Measurements from ENCODE around the gene MYO7B. TPM values are rescaled to one million over a fixed set of nuclear protein-coding genes. Genes with fewer than 3 reads are reported as not detected.
A peak's percentile ranks its signal among the peaks of the same experiment; 100 is the strongest.

Gene MYO7B
- total RNA-seq, 1 donor from 2014 or later = 1.3 TPM

- peaks cover 0 to under 1% of the 10 kb centered on the region in 2 donors for H3K36me3 ChIP-seq
- H3K27me3 ChIP-seq = no peaks in the 10 kb centered on the region
- no peaks in the 10 kb centered on the region for H3K9me3 ChIP-seq
- no peak for TF ChIP-seq CTCF (IDR thresholded peaks at IDR 0.05)
- peaks cover 40 to 72% of the 10 kb centered on the region in 2 donors for H3K4me1 ChIP-seq
- H3K4me3 ChIP-seq = peak overlapping the region; percentile 52 to 60
- H3K27ac ChIP-seq = peak overlapping the region; percentile 58 to 73
- intact Hi-C loops (cut with DNase I) = no loop called here
- peak in 1 of 2 donors; percentile 61 for DNase-seq (ENCODE audit: low spot score in 2 of 2)
Measured at GRCh38 chr2:127663566-127664064, 128.1 kb downstream of the MYO7B start.

- Histone ChIP-seq H3K9me3 (no peaks in the 10 kb centered on the region), H3K27ac (peak overlapping the region; percentile 58 to 73)
- peak in 1 of 2 donors; percentile 63 for DNase-seq (ENCODE audit: low spot score in 2 of 2)
Measured at GRCh38 chr2:127664065-127664894, 128.8 kb downstream of the MYO7B start.

GRCh38 chr2:127664895-127665225 lies 129.4 kb downstream of the MYO7B start:
- Histone ChIP-seq H3K27ac (peak overlapping the region; percentile 58 to 73), H3K27me3 (no peaks in the 10 kb centered on the region), H3K9me3 (no peaks in the 10 kb centered on the region), H3K36me3 (no peaks in the 10 kb centered on the region), H3K4me3 (peak overlapping the region; percentile 52 to 60), H3K4me1 (peaks cover 28 to 64% of the 10 kb centered on the region in 2 donors)
- intact Hi-C loops (cut with DNase I) = no loop called here
- TF ChIP-seq CTCF (IDR thresholded peaks at IDR 0.05) = no peak
- no peak for DNase-seq (ENCODE audit: low spot score in 2 of 2)

More at GRCh38 chr2:127664065-127664894, 128.8 kb downstream of the MYO7B start:
- H3K36me3 ChIP-seq = no peaks in the 10 kb centered on the region
- no peak for TF ChIP-seq CTCF (IDR thresholded peaks at IDR 0.05)
- intact Hi-C loops (cut with DNase I) = no loop called here
- H3K4me1 ChIP-seq = peaks cover 34 to 70% of the 10 kb centered on the region in 2 donors
- H3K27me3 ChIP-seq = no peaks in the 10 kb centered on the region
- H3K4me3 ChIP-seq = peak overlapping the region; percentile 52 to 60

- Histone ChIP-seq H3K27ac (peak overlapping the region; percentile 58 to 73), H3K4me3 (peak overlapping the region in 1 of 2 donors; percentile 60), H3K36me3 (no peaks in the 10 kb centered on the region), H3K4me1 (peaks cover 27 to 64% of the 10 kb centered on the region in 2 donors), H3K27me3 (no peaks in the 10 kb centered on the region), H3K9me3 (no peaks in the 10 kb centered on the region)
- intact Hi-C loops (cut with DNase I) = no loop called here
- no peak for TF ChIP-seq CTCF (IDR thresholded peaks at IDR 0.05)
- no peak for DNase-seq (ENCODE audit: low spot score in 2 of 2)
Measured at GRCh38 chr2:127665267-127665893, 129.9 kb downstream of the MYO7B start.

GRCh38 chr2:127669056-127669455 lies 133.6 kb downstream of the MYO7B start:
- H3K27me3 ChIP-seq = no peaks in the 10 kb centered on the region
- H3K4me1 ChIP-seq = peaks cover 3 to 46% of the 10 kb centered on the region in 2 donors
- no peak for TF ChIP-seq CTCF (IDR thresholded peaks at IDR 0.05)
- H3K36me3 ChIP-seq = no peaks in the 10 kb centered on the region
- H3K9me3 ChIP-seq = no peaks in the 10 kb centered on the region
- peak overlapping the region; percentile 50 to 60 for H3K27ac ChIP-seq
- no peak for DNase-seq (ENCODE audit: low spot score in 2 of 2)
- no peak overlapping the region for H3K4me3 ChIP-seq
- intact Hi-C loops (cut with DNase I) = no loop called here
